Measurements from ENCODE around the gene SUCNR1. TPM values are rescaled to one million over a fixed set of nuclear protein-coding genes. Genes with fewer than 3 reads are reported as not detected.

Gene SUCNR1
- total and polyA plus RNA-seq, 2 donors (not counting 1 experiment from before 2014, with no cell fraction given) = not detected

DNA sequence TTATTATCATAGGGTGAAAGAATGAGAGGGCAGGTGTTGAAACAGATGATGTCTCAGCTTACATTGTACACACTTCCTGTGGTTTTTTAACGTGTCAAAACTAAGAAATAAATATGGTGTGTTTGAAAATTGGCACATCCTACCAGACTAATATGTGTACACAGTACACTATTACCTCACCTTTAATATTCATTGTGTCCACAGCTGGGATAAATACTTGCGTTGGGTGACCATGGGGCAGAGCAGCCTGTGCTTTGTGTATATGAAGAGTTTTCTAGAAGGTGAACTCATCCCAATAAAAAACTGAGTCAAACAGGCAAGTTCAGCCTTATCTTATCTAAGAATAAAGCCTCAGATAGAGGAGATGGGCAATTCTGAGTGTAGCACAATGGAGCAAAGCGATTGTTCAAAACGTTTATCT, 17.3 kb downstream of the SUCNR1 start:
- Histone ChIP-seq H3K4me3 (ENCODE audit: control extremely low read depth in 1 of 5, extremely low read depth in 1 of 5, insufficient read depth in 1 of 5, low read depth in 2 of 5, low read length in 4 of 5) (no peak overlapping the region), H2AFZ (ENCODE audit: insufficient read depth, low read depth, low read length, poor library complexity, severe bottlenecking) (no peak overlapping the region), H3K27me3 (replicated peaks in 1 of 4; ENCODE audit: control extremely low read depth in 1 of 4, control insufficient read depth in 3 of 4, insufficient read depth in 4 of 4, low read length in 3 of 4) (no peaks in the 10 kb centered on the region), H4K20me1 (ENCODE audit: control insufficient read depth, insufficient read depth, low read length, poor library complexity, severe bottlenecking) (no peaks in the 10 kb centered on the region), H3K9me3 (ENCODE audit: control extremely low read depth in 1 of 3, control insufficient read depth in 2 of 3, insufficient read depth in 1 of 3, low read length in 2 of 3) (peaks cover 0 to 1% (median 0%) of the 10 kb centered on the region in 3 donors), H3K4me2 (replicated peaks; ENCODE audit: low read depth, low read length, poor library complexity, severe bottlenecking) (no peak overlapping the region), H3K27ac (ENCODE audit: low read length in 2 of 2) (no peak overlapping the region), H3K9ac (ENCODE audit: low read length) (no peak overlapping the region), H3K36me3 (replicated peaks in 1 of 2; ENCODE audit: control extremely low read depth in 1 of 2, control insufficient read depth in 1 of 2, extremely low read depth in 1 of 2, insufficient read depth in 2 of 2, low read length in 1 of 2) (no peaks in the 10 kb centered on the region), H3K79me2 (ENCODE audit: control insufficient read depth, insufficient read depth, low read length) (no peaks in the 10 kb centered on the region), H3K4me1 (ENCODE audit: control insufficient read depth in 2 of 2, insufficient read depth in 2 of 2, low read length in 2 of 2) (no peaks in the 10 kb centered on the region)
- no peak for DNase-seq
- ATAC-seq (ENCODE audit: low read depth) = no peak
- Mint-ChIP-seq H3K4me3 (no peak overlapping the region), H3K27me3 (no peaks in the 10 kb centered on the region), H3K4me1 (no peaks in the 10 kb centered on the region), H3K27ac (no peak overlapping the region), H3K9me3 (ENCODE audit: insufficient read depth) (no peaks in the 10 kb centered on the region)
- TF ChIP-seq, protein P1, sequence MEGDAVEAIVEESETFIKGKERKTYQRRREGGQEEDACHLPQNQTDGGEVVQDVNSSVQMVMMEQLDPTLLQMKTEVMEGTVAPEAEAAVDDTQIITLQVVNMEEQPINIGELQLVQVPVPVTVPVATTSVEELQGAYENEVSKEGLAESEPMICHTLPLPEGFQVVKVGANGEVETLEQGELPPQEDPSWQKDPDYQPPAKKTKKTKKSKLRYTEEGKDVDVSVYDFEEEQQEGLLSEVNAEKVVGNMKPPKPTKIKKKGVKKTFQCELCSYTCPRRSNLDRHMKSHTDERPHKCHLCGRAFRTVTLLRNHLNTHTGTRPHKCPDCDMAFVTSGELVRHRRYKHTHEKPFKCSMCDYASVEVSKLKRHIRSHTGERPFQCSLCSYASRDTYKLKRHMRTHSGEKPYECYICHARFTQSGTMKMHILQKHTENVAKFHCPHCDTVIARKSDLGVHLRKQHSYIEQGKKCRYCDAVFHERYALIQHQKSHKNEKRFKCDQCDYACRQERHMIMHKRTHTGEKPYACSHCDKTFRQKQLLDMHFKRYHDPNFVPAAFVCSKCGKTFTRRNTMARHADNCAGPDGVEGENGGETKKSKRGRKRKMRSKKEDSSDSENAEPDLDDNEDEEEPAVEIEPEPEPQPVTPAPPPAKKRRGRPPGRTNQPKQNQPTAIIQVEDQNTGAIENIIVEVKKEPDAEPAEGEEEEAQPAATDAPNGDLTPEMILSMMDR (IDR thresholded peaks at IDR 0.05) = no peak
- TF ChIP-seq EZH2 (IDR thresholded peaks at IDR 0.05; ENCODE audit: borderline replicate concordance, insufficient read depth, low read depth, low read length, poor library complexity, severe bottlenecking) = no peak
- intact Hi-C loops (cut with micrococcal nuclease) = no loop called here
- POLR2A ChIA-PET = no interaction called here
- CTCF ChIA-PET = interaction anchor here (1.5 kb wide), 1 partner anchor 553 kb away, joined by 3 read pairs; no protein-coding TSS in a partner anchor
- no CpG with 5 or more reads among the region's 4 CpGs for WGBS (ENCODE audit: insufficient coverage)

DNA sequence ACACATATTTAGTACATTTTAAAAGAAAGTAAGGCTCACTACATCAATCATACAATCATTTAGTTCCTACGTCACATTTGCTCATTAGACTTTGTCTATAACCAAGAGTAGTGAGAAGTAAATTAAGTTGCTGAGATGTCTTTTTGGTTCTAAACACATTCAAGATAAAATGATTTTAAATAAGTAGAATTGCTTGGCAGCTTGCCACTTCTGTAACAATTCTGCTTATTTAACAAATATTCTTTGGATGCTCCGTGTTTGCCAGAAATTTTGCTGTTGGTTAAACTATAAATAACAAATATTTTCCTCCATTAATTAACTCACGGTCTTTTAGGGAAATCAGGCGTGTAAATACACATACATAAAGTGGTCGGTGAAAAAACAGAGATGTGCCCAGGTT, 18.3 kb downstream of the SUCNR1 start:
- CTCF ChIA-PET = interaction anchor here (1.5 kb wide), 1 partner anchor 552 kb away, joined by 3 read pairs; no protein-coding TSS in a partner anchor
- no peaks in the 10 kb centered on the region for H4K20me1 ChIP-seq (ENCODE audit: control insufficient read depth, insufficient read depth, low read length, poor library complexity, severe bottlenecking)
- H3K27me3 Mint-ChIP-seq = no peaks in the 10 kb centered on the region
- POLR2A ChIA-PET = no interaction called here
- H3K9ac ChIP-seq (ENCODE audit: low read length) = no peak overlapping the region
- H3K4me3 ChIP-seq (ENCODE audit: control extremely low read depth in 1 of 5, extremely low read depth in 1 of 5, insufficient read depth in 1 of 5, low read depth in 2 of 5, low read length in 4 of 5) = no peak overlapping the region
- H3K4me1 Mint-ChIP-seq = no peaks in the 10 kb centered on the region
- H3K36me3 ChIP-seq (replicated peaks in 1 of 2; ENCODE audit: control extremely low read depth in 1 of 2, control insufficient read depth in 1 of 2, extremely low read depth in 1 of 2, insufficient read depth in 2 of 2, low read length in 1 of 2) = no peaks in the 10 kb centered on the region
- H3K79me2 ChIP-seq (ENCODE audit: control insufficient read depth, insufficient read depth, low read length) = no peaks in the 10 kb centered on the region
- DNase-seq = no peak
- H2AFZ ChIP-seq (ENCODE audit: insufficient read depth, low read depth, low read length, poor library complexity, severe bottlenecking) = no peak overlapping the region
- TF ChIP-seq, protein P1 (IDR thresholded peaks at IDR 0.05) = no peak
- no peak for TF ChIP-seq EZH2 (IDR thresholded peaks at IDR 0.05; ENCODE audit: borderline replicate concordance, insufficient read depth, low read depth, low read length, poor library complexity, severe bottlenecking)
- no peaks in the 10 kb centered on the region for H3K9me3 Mint-ChIP-seq (ENCODE audit: insufficient read depth)
- no peaks in the 10 kb centered on the region for H3K4me1 ChIP-seq (ENCODE audit: control insufficient read depth in 2 of 2, insufficient read depth in 2 of 2, low read length in 2 of 2)
- H3K27ac ChIP-seq (ENCODE audit: low read length in 2 of 2) = no peak overlapping the region
- H3K9me3 ChIP-seq (ENCODE audit: control extremely low read depth in 1 of 3, control insufficient read depth in 2 of 3, insufficient read depth in 1 of 3, low read length in 2 of 3) = peaks cover 0 to 1% (median 0%) of the 10 kb centered on the region in 3 donors
- H3K27me3 ChIP-seq (replicated peaks in 1 of 4; ENCODE audit: control extremely low read depth in 1 of 4, control insufficient read depth in 3 of 4, insufficient read depth in 4 of 4, low read length in 3 of 4) = no peaks in the 10 kb centered on the region
- intact Hi-C loops (cut with micrococcal nuclease) = no loop called here
- no peak overlapping the region for H3K4me2 ChIP-seq (replicated peaks; ENCODE audit: low read depth, low read length, poor library complexity, severe bottlenecking)
- WGBS (ENCODE audit: insufficient coverage) = no CpG with 5 or more reads among the region's 5 CpGs
- ATAC-seq (ENCODE audit: low read depth) = no peak
- no peak overlapping the region for H3K4me3 Mint-ChIP-seq
- no peak overlapping the region for H3K27ac Mint-ChIP-seq
